ENCODE measurements around the gene EP400.
"Not testable (repeated sequence)": the region's sequence is repeated elsewhere in the genome, so short reads cannot be mapped to it uniquely, and the experiment has no call there.

EP400 gene

GRCh38 chr12:132049442-132049841, 99.7 kb downstream of the EP400 start:
- no peak for DNase-seq

- no peak for DNase-seq
Measured at GRCh38 chr12:132049876-132050275, 100.1 kb downstream of the EP400 start.

- not testable (repeated sequence) for DNase-seq
Measured at GRCh38 chr12:132051718-132052117, 102.0 kb downstream of the EP400 start.

GRCh38 chr12:132052196-132052932, 102.6 kb downstream of the EP400 start:
- no peak for DNase-seq

- no peak for DNase-seq
Measured at GRCh38 chr12:132053338-132054330, 103.9 kb downstream of the EP400 start.

- DNase-seq = no peak
Measured at GRCh38 chr12:132054983-132055382, 105.2 kb downstream of the EP400 start.

GRCh38 chr12:132055535-132056096, 105.9 kb downstream of the EP400 start:
- DNase-seq = no peak

GRCh38 chr12:132056320-132056719, 106.6 kb downstream of the EP400 start:
- no peak for DNase-seq

GRCh38 chr12:132056951-132057350, 107.2 kb downstream of the EP400 start:
- no peak for DNase-seq

- no peak for DNase-seq
Measured at GRCh38 chr12:132057691-132058090, 107.9 kb downstream of the EP400 start.

- DNase-seq = no peak
Measured at GRCh38 chr12:132061197-132061596, 111.5 kb downstream of the EP400 start.

- no peak for DNase-seq
Measured at GRCh38 chr12:132061641-132062430, 112.1 kb downstream of the EP400 start.

- DNase-seq = no peak
Measured at GRCh38 chr12:132062481-132062880, 112.7 kb downstream of the EP400 start.

- DNase-seq = no peak
Measured at GRCh38 chr12:132063491-132063890, 113.7 kb downstream of the EP400 start.

GRCh38 chr12:132064631-132065030, 114.9 kb downstream of the EP400 start:
- no peak for DNase-seq

GRCh38 chr12:132065203-132065602, 115.5 kb downstream of the EP400 start:
- DNase-seq = no peak

- DNase-seq = no peak
Measured at GRCh38 chr12:132065609-132066344, 116.0 kb downstream of the EP400 start.

GRCh38 chr12:132066345-132066685, 116.6 kb downstream of the EP400 start:
- no peak for DNase-seq

GRCh38 chr12:132066749-132067148, 117.0 kb downstream of the EP400 start:
- no peak for DNase-seq

- no peak for DNase-seq
Measured at GRCh38 chr12:132067182-132067581, 117.4 kb downstream of the EP400 start.

- no peak for DNase-seq
Measured at GRCh38 chr12:132068250-132068649, 118.5 kb downstream of the EP400 start.

Data from bone marrow (tissue), 2 donors.